Neural cell (in vitro differentiated cells): ENCODE data around the gene TMPRSS6. TPM values are rescaled to one million over a fixed set of nuclear protein-coding genes. Genes with fewer than 3 reads are reported as not detected.

ENCODE experiments used
- H2AFZ ChIP-seq: fragments of 200-600, 300-800 bp; sonication (generic), shearing (Covaris generic); 2 replicates; pipeline ENCODE4 v1.6.0; 2014; ENCODE audit warnings: low read depth, mild to moderate bottlenecking, antibody characterized with exemption, low read length, moderate library complexity
- H3F3A ChIP-seq: fragments of 200-600 bp; shearing (Covaris generic); 2 replicates; pipeline ENCODE4 v1.6.1; 2016; ENCODE audit warnings: mild to moderate bottlenecking, moderate library complexity, mixed read lengths, antibody characterized with exemption, low read length; ENCODE audit not compliant: insufficient read depth, poor library complexity, severe bottlenecking
- H3K27ac ChIP-seq: fragments of 200-600, 300-800 bp; sonication (generic), shearing (Covaris generic); 2 replicates; pipeline ENCODE4 v1.5.1; 2014; ENCODE audit warnings: mild to moderate bottlenecking, low read length, moderate library complexity
- H3K27me3 ChIP-seq: fragments of 300-800, 200-600 bp; sonication (generic), shearing (Covaris generic); 2 replicates; pipeline ENCODE4 v1.6.0; 2014; ENCODE audit warnings: mild to moderate bottlenecking, low read depth, low read length, moderate library complexity; ENCODE audit not compliant: insufficient read depth
- H3K36me3 ChIP-seq: fragments of 300-800, 200-600 bp; sonication (generic), shearing (Covaris generic); 2 replicates; pipeline ENCODE4 v1.5.1; 2014; ENCODE audit warnings: mild to moderate bottlenecking, antibody characterized with exemption, low read length, moderate library complexity; ENCODE audit not compliant: insufficient read depth
- H3K4me2 ChIP-seq: fragments of 300-800, 200-600 bp; sonication (generic), shearing (Covaris generic); 2 replicates; pipeline ENCODE4 v1.6.0; 2014; ENCODE audit warnings: mild to moderate bottlenecking, low read length
- H3K4me3 ChIP-seq: fragments of 300-800, 200-600 bp; sonication (generic), shearing (Covaris generic); 2 replicates; pipeline ENCODE4 v1.5.1; 2014; ENCODE audit warnings: mild to moderate bottlenecking, low read length, moderate library complexity
- H3K79me2 ChIP-seq: fragments of 200-600 bp; shearing (Covaris generic); replicated peaks from 2 replicates; pipeline ENCODE4 v1.6.0; 2014; ENCODE audit warnings: mild to moderate bottlenecking, low read length, moderate library complexity; ENCODE audit not compliant: insufficient read depth
- H3K9ac ChIP-seq: fragments of 300-800, 200-600 bp; sonication (generic), shearing (Covaris generic); 2 replicates; pipeline ENCODE4 v1.6.1; 2016; ENCODE audit warnings: mild to moderate bottlenecking, low read length, mixed read lengths
- H3K9me2 ChIP-seq: fragments of 200-600 bp; shearing (Covaris generic); 2 replicates; pipeline ENCODE4 v1.6.1; 2016; ENCODE audit warnings: mild to moderate bottlenecking, low read length, mixed read lengths; ENCODE audit not compliant: insufficient read depth
- H3K9me3 ChIP-seq: fragments of 200-600, 300-800 bp; sonication (generic), shearing (Covaris generic); 2 replicates; pipeline ENCODE4 v1.6.1; 2016; ENCODE audit warnings: mild to moderate bottlenecking, mixed run types, low read length, moderate library complexity, mixed read lengths
- H4K20me1 ChIP-seq: fragments of 200-600 bp; shearing (Covaris generic); 2 replicates; pipeline ENCODE4 v1.6.1; 2016; ENCODE audit warnings: mild to moderate bottlenecking, mixed run types; ENCODE audit not compliant: insufficient read depth
- CTCF ChIP-seq: fragments of 450-650 bp; IDR thresholded peaks from 2 replicates; pipeline ENCODE4 v1.5.1; 2014; ENCODE audit warnings: antibody characterized with exemption, mild to moderate bottlenecking, moderate library complexity; ENCODE audit not compliant: poor library complexity, severe bottlenecking
- EP300 ChIP-seq: fragments of 450-650 bp; conservative IDR thresholded peaks from 2 replicates; pipeline ENCODE4 v1.6.1; 2014; ENCODE audit warnings: antibody characterized with exemption, mild to moderate bottlenecking, moderate library complexity; ENCODE audit not compliant: poor library complexity, severe bottlenecking
- EZH2 ChIP-seq: fragments of 200-600, 300-800 bp; shearing (Covaris generic), sonication (generic); IDR thresholded peaks from 2 replicates; pipeline ENCODE4 v1.6.1; 2014; ENCODE audit warnings: antibody characterized with exemption, low read length, borderline replicate concordance, mild to moderate bottlenecking; ENCODE audit not compliant: insufficient read depth, poor library complexity, severe bottlenecking
- MXI1 ChIP-seq: fragments of 450-650 bp; conservative IDR thresholded peaks from 2 replicates; pipeline ENCODE4 v1.6.1; 2014; ENCODE audit warnings: antibody characterized with exemption, mild to moderate bottlenecking; ENCODE audit not compliant: poor library complexity, severe bottlenecking
- POLR2AphosphoS5 ChIP-seq: IDR thresholded peaks from 2 replicates; pipeline ENCODE4 v1.6.1; 2012
- RAD21 ChIP-seq: fragments of 450-650 bp; conservative IDR thresholded peaks from 2 replicates; pipeline ENCODE4 v1.6.1; 2014; ENCODE audit warnings: antibody characterized with exemption, mild to moderate bottlenecking, moderate library complexity
- REST ChIP-seq: IDR thresholded peaks from 2 replicates; pipeline ENCODE4 v1.6.1; 2012; ENCODE audit warnings: borderline replicate concordance
- SMC3 ChIP-seq: fragments of 450-650 bp; conservative IDR thresholded peaks from 2 replicates; pipeline ENCODE4 v1.6.1; 2014; ENCODE audit warnings: antibody characterized with exemption, mild to moderate bottlenecking, moderate library complexity; ENCODE audit not compliant: poor library complexity
- TAF1 ChIP-seq: IDR thresholded peaks from 2 replicates; pipeline ENCODE4 v1.6.1; 2012; ENCODE audit warnings: low read depth
- polyA minus RNA-seq: library from RNA; depleted of rRNA, polyadenylated mRNA; stranded (reverse); fragments of >200 nt; gene quantifications from 2 replicates; pipeline ENCODE4 v1.2.3, GENCODE V29; 2014
- polyA plus RNA-seq: library from polyadenylated mRNA; depleted of rRNA; stranded (reverse); fragments of >200 nt; gene quantifications from 2 replicates; pipeline ENCODE4 v1.2.3, GENCODE V29; 2014

The TMPRSS6 gene
- not detected in 2 replicates for polyA plus RNA-seq
- not detected in 2 replicates for polyA minus RNA-seq

GRCh38 chr22:37109242-37109917 is at the start of gene TMPRSS6:
TMPRSS6 (minus strand) TSS chr22:37109713; CDS start chr22:37103417, 6,296 bp downstream.
- no peak within 1 kb of the TSS for H2AFZ ChIP-seq
- TF ChIP-seq TAF1, result no peak
- no peak for TF ChIP-seq POLR2AphosphoS5
- no peak for TF ChIP-seq EP300
- no peak for TF ChIP-seq REST
- TF ChIP-seq MXI1, result no peak
- no peak for TF ChIP-seq EZH2
- TF ChIP-seq SMC3, result no peak
- no peak for TF ChIP-seq RAD21
- TF ChIP-seq CTCF, result no peak
- no peak within 1 kb of the TSS for H3K27ac ChIP-seq
- no peak within 1 kb of the TSS for H3K4me3 ChIP-seq
- no peaks in the 10 kb centered on the region for H4K20me1 ChIP-seq
- H3K27me3 ChIP-seq, result no peaks in the 10 kb centered on the region
- H3K79me2 ChIP-seq, result no peaks in the 10 kb centered on the region
- H3K9me3 ChIP-seq, result no peaks in the 10 kb centered on the region
- H3K9me2 ChIP-seq, result no peaks in the 10 kb centered on the region
- H3K36me3 ChIP-seq, result no peaks in the 10 kb centered on the region
- H3K9ac ChIP-seq, result no peak within 1 kb of the TSS
- no peak within 1 kb of the TSS for H3K4me2 ChIP-seq
- H3F3A ChIP-seq, result no peaks in the 10 kb centered on the region

- TF ChIP-seq SMC3, result no peak
- TF ChIP-seq CTCF, result no peak
- no peak for TF ChIP-seq MXI1
- no peak for TF ChIP-seq REST
- TF ChIP-seq EP300, result no peak
- no peak for TF ChIP-seq RAD21
- no peak for TF ChIP-seq EZH2
- no peaks in the 10 kb centered on the region for H3K79me2 ChIP-seq
- no peaks in the 10 kb centered on the region for H3K9me2 ChIP-seq
- no peak overlapping the region for H3K27ac ChIP-seq
- no peak overlapping the region for H2AFZ ChIP-seq
- H3K9me3 ChIP-seq, result no peaks in the 10 kb centered on the region
- no peaks in the 10 kb centered on the region for H3F3A ChIP-seq
- H3K27me3 ChIP-seq, result no peaks in the 10 kb centered on the region
- H4K20me1 ChIP-seq, result no peaks in the 10 kb centered on the region
- H3K36me3 ChIP-seq, result no peaks in the 10 kb centered on the region
- H3K4me3 ChIP-seq, result no peak overlapping the region
- no peak overlapping the region for H3K9ac ChIP-seq
- H3K4me2 ChIP-seq, result no peak overlapping the region
Measured at GRCh38 chr22:37158963-37159290, 49.4 kb upstream of the TMPRSS6 start.
